Right lobe of liver (tissue), 6 donors: ENCODE data around the gene CEP164. TPM values are rescaled to one million over a fixed set of nuclear protein-coding genes. Genes with fewer than 3 reads are reported as not detected.

ENCODE experiments used
- ATAC-seq, 4 donors: fragments of 200-7000 bp; cut with Tn5 transposase; one replicate each; pipeline ENCODE4 v1.9.1; 2020; ENCODE audit warnings: mild to moderate bottlenecking in 4 of 4, moderate library complexity in 4 of 4
- DNase-seq, 3 donors: peaks; one replicate each; pipeline ENCODE4 v3.0.0-alpha.2; 2020
- H3K27ac ChIP-seq, 3 donors: fragments of 200-600 bp; one replicate each; pipeline ENCODE4 v1.8.0; 2022
- H3K27me3 ChIP-seq, 2 donors: fragments of 200-600 bp; one replicate each; pipeline ENCODE4 v1.8.0; 2022
- H3K36me3 ChIP-seq, 4 donors: fragments of 200-600 bp; sonication (generic) in 1 of 4; one replicate each; pipeline versions ENCODE4 v1.5.1 to v1.8.0; 2017 to 2022; ENCODE audit warnings: control low read depth in 1 of 4
- H3K4me1 ChIP-seq, 4 donors: fragments of 200-600 bp; sonication (generic) in 1 of 4; one replicate each; pipeline versions ENCODE4 v1.5.1 to v1.8.0; 2017 to 2022; ENCODE audit warnings: control low read depth in 1 of 4
- H3K4me3 ChIP-seq, 3 donors: fragments of 200-600 bp; one replicate each; pipeline ENCODE4 v1.8.0; 2022
- H3K9me3 ChIP-seq, 4 donors: fragments of 200-600 bp; sonication (generic) in 1 of 4; one replicate each; pipeline versions ENCODE4 v1.5.1 to v1.8.0; 2017 to 2022; ENCODE audit warnings: control low read depth in 1 of 4
- CTCF ChIP-seq, 4 donors: fragments of 200-600 bp in 3 of 4; fragments of 450-650 bp in 1 of 4; IDR thresholded peaks; one replicate each; pipeline versions ENCODE4 v1.5.1 to v1.8.0; 2016 to 2022; ENCODE audit warnings: antibody characterized with exemption in 4 of 4, mild to moderate bottlenecking in 2 of 4
- POLR2A ChIP-seq: fragments of 450-650 bp; IDR thresholded peaks from one replicate; pipeline ENCODE4 v1.6.1; 2017; ENCODE audit warnings: antibody characterized with exemption, mild to moderate bottlenecking
- WGBS: methylation state at CpG from one replicate; pipeline ENCODE4 v1.1.6; 2018; ENCODE audit warnings: low coverage, low lambda C conversion rate; ENCODE audit not compliant: insufficient coverage; ENCODE audit errors: missing lambda C conversion rate; 5-methylcytosine and 5-hydroxymethylcytosine counted together
- intact Hi-C, 2 donors: fragments of 100-400 bp; cut with DNase I; formaldehyde crosslinking; loops; one replicate each; pipeline versions ENCODE4 v1.11.2 to v1.14.1; 2022
- total RNA-seq, 6 experiments: library from RNA; depleted of rRNA in 2 of 6; stranded (reverse); fragments of >200 nt in 2 of 6; fragmentation: NEBNext Ultra II Directional in 3 of 6; extraction: Animal tissue kit (Norgen Biotek cat#: 25700) in 3 of 6; gene quantifications; one replicate each; pipeline versions ENCODE4 v1.1.0 to v1.2.4, GENCODE V29; 2016 to 2023
- donor health status: DM: no; HTN: yes; CAD: no.
- donor health status: DM: no; HTN: no; CAD: no.
- donor health status: DM: no; HTN: no; CAD: no.
- donor health status: DM: no; HTN: yes; CAD: no.
- donor health status: DM: no; HTN: yes; CAD: no.

Gene CEP164
- total RNA-seq, 6 experiments from 2014 or later, result 7.2 to 11.2 (median 8.6) TPM

DNA sequence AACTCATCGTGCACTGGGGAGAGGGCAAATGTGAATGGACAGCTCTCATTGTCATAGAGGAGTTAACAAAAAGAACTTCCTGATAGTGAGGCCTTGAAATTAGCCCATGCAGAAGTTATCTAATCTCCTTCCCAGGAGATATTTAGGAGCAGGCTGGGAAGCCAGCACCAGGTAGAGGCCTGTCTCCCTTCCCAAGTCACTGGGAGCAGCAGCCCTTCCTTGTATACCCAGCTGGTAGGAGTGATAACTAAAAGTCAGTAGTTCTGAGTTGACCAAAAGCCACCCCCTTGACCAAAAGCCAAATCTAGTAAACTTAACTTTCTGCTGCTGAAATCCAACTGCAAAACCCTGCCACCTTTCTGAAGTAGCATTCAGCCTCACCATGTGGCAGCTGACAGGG lies 37.9 kb upstream of the CEP164 start:
- TF ChIP-seq CTCF (IDR thresholded peaks at IDR 0.05), result no peak
- no peak for TF ChIP-seq POLR2A
- intact Hi-C loops, result no loop called here
- H3K36me3 ChIP-seq, result peaks cover 0 to 76% (median 10%) of the 10 kb centered on the region in 4 donors
- H3K27ac ChIP-seq, result no peak overlapping the region
- no peak overlapping the region for H3K4me3 ChIP-seq
- no peaks in the 10 kb centered on the region for H3K27me3 ChIP-seq
- no peak for DNase-seq
- no CpG with 5 or more reads among the region's 1 CpG for WGBS
- ATAC-seq, result no peak
- H3K4me1 ChIP-seq, result no peaks in the 10 kb centered on the region
- H3K9me3 ChIP-seq, result no peaks in the 10 kb centered on the region

DNA sequence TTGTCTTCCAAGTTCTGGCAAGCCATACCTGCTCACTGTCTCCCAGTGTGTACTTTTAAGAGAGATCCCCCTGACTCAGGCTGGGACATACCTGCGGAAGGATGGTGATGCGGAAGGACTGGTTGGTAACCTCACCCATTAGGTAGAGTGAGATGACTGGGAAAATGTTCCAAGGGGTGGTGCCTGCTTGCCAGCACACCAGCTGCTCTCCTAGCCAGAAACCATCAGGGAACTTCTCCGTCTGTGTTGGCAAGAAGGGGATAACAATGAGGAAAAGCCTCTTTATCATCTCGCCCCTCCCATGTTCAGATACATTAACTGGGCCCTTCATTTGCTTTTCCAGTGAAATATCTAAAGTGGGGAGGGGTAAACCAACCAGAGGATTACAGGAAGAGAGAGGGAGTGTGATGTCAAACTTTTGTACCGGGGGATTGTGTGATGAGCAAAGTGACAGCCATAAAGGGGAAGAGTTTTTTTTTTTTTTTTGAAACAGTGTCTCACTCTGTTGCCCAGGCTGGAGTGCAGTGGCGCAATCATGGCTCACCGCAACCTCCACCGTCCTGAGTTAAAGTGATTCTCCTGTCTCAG lies 36.8 kb upstream of the CEP164 start, which contains the start of gene BACE1-AS:
Gene BACE1-AS, plus strand, starts transcription at position 538 of the 588 bp plus-strand sequence.
- no peak for DNase-seq
- no peak for ATAC-seq
- Histone ChIP-seq H3K36me3 (peaks cover 0 to 67% (median 7%) of the 10 kb centered on the region in 4 donors), H3K4me1 (no peaks in the 10 kb centered on the region), H3K27me3 (no peaks in the 10 kb centered on the region), H3K4me3 (no peak within 1 kb of the TSS), H3K9me3 (no peaks in the 10 kb centered on the region), H3K27ac (no peak within 1 kb of the TSS)
- 90% methylated on average over 7 of the region's 8 CpGs for WGBS
- intact Hi-C loops, result no loop called here
- no peak for TF ChIP-seq POLR2A
- TF ChIP-seq CTCF (IDR thresholded peaks at IDR 0.05), result no peak

DNA sequence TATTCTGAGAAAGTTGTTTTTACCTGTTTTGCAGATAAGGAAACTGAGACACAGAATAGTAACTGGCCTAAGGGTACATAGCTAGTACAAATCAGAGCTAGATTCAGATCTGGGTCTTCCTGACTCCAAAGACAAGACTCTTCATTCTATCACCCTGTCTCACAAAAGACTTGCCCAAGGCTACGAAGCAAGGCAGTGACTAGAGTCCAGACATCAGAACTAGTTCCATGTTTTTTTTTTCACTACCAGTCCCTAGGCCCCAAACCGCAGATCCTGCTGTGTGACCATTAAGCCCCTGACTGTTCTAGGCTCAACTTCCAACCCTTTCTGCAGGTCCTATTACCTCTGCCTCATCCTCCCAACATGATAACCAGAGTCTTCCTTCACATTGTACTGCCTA lies 35.0 kb upstream of the CEP164 start:
- Histone ChIP-seq H3K9me3 (no peaks in the 10 kb centered on the region), H3K36me3 (peaks cover 0 to 53% (median 7%) of the 10 kb centered on the region in 4 donors), H3K4me3 (no peak overlapping the region), H3K4me1 (no peaks in the 10 kb centered on the region), H3K27me3 (no peaks in the 10 kb centered on the region), H3K27ac (no peak overlapping the region)
- TF ChIP-seq POLR2A (no peak), CTCF (IDR thresholded peaks at IDR 0.05) (no peak)
- ATAC-seq (no peak), DNase-seq (no peak)
- intact Hi-C loops, result no loop called here
- 94% methylated on average over 2 of the region's 2 CpGs for WGBS

- Histone ChIP-seq H3K4me1 (peaks cover 0 to 19% (median 8%) of the 10 kb centered on the region in 4 donors), H3K27ac (no peak overlapping the region), H3K4me3 (no peak overlapping the region), H3K27me3 (no peaks in the 10 kb centered on the region), H3K9me3 (no peaks in the 10 kb centered on the region), H3K36me3 (peaks cover 0 to 26% (median 2%) of the 10 kb centered on the region in 4 donors)
- TF ChIP-seq POLR2A (no peak), CTCF (IDR thresholded peaks at IDR 0.05) (no peak)
- WGBS, result 78% methylated on average over 5 of the region's 9 CpGs
- ATAC-seq (no peak), DNase-seq (no peak)
- intact Hi-C loops, result no loop called here
Observed at GRCh38 chr11:117295438-117296137, 32.1 kb upstream of the CEP164 start.
